Measurements from ENCODE around the gene P2RX7.

The P2RX7 gene

GRCh38 chr12:121111684-121112083, 21.0 kb upstream of the P2RX7 start:
- DNase-seq, result no peak

- no peak for DNase-seq
Measured at GRCh38 chr12:121112496-121112895, 20.2 kb upstream of the P2RX7 start.

GRCh38 chr12:121113057-121113456, 19.6 kb upstream of the P2RX7 start:
- DNase-seq, result no peak

- DNase-seq, result no peak
Measured at GRCh38 chr12:121114019-121114639, 18.5 kb upstream of the P2RX7 start.

- DNase-seq, result no peak
Measured at GRCh38 chr12:121114806-121115205, 17.9 kb upstream of the P2RX7 start.

GRCh38 chr12:121115530-121115929, 17.1 kb upstream of the P2RX7 start:
- DNase-seq, result no peak

- DNase-seq, result no peak
Measured at GRCh38 chr12:121116318-121117225, 16.1 kb upstream of the P2RX7 start.

- DNase-seq, result no peak
Measured at GRCh38 chr12:121117226-121117777, 15.4 kb upstream of the P2RX7 start.

- peak; percentile 49 for DNase-seq
Measured at GRCh38 chr12:121120323-121120722, 12.4 kb upstream of the P2RX7 start.

GRCh38 chr12:121120989-121121755, 11.5 kb upstream of the P2RX7 start:
- no peak for DNase-seq

- no peak for DNase-seq
Measured at GRCh38 chr12:121121805-121122204, 10.9 kb upstream of the P2RX7 start.

- no peak for DNase-seq
Measured at GRCh38 chr12:121123488-121123887, 9.2 kb upstream of the P2RX7 start.

GRCh38 chr12:121124402-121125109, 8.1 kb upstream of the P2RX7 start:
- no peak for DNase-seq

GRCh38 chr12:121127501-121127900, 5.2 kb upstream of the P2RX7 start:
- no peak for DNase-seq

- DNase-seq, result peak; percentile 94
Measured at GRCh38 chr12:121128908-121129810, 3.5 kb upstream of the P2RX7 start.

GRCh38 chr12:121129811-121130147, 2.9 kb upstream of the P2RX7 start:
- DNase-seq, result no peak

GRCh38 chr12:121130866-121131373, 1.8 kb upstream of the P2RX7 start:
- no peak for DNase-seq

- no peak for DNase-seq
Measured at GRCh38 chr12:121131941-121132341, 735 bp upstream of the P2RX7 start.

- no peak for DNase-seq
Measured at GRCh38 chr12:121133838-121134237, 1.2 kb downstream of the P2RX7 start.

GRCh38 chr12:121135320-121135719, 2.6 kb downstream of the P2RX7 start:
- no peak for DNase-seq

- no peak for DNase-seq
Measured at GRCh38 chr12:121137512-121137911, 4.8 kb downstream of the P2RX7 start.
